GM12875 (cell line): ENCODE results near the gene AADACL2.

Experiments
- H3K4me3 ChIP-seq: one replicate; pipeline ENCODE4 v1.5.1; 2011; ENCODE audit warnings: low read depth, low read length, control low read depth
- TF ChIP-seq, protein P1 (sequence below): IDR thresholded peaks from 2 replicates; pipeline ENCODE4 v1.5.1; 2011; ENCODE audit warnings: low read depth, mild to moderate bottlenecking, control low read depth, inconsistent platforms, low read length, moderate library complexity, borderline replicate concordance; ENCODE audit not compliant: insufficient read depth

Gene AADACL2

DNA sequence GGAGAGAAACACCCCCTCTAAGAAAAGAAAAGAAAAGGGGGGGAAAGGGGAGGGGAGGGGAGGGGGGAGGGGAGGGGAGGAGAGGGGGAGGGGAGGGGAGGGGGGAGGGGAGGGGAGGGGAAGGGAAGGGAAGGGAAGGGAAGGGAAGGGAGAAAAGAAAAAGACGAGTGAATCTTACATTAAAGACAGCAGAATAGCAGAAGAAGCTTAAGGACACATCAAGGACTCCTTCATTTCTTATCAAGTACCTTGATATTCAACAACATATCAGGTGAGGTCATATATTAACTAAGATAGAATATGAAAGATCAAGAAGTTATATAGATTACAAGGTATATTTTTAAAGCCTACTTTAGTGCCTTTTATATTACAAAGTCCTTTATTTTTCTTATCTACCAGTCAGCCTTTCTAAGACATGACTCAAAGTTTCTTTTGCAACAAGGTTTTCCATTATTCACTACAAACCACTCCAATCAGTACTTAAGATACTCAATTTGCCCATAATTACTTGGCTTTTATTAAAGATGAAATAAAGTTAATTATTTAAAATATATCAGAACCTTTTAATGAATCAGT lies 62.5 kb downstream of the AADACL2 start:
- TF ChIP-seq, protein P1, sequence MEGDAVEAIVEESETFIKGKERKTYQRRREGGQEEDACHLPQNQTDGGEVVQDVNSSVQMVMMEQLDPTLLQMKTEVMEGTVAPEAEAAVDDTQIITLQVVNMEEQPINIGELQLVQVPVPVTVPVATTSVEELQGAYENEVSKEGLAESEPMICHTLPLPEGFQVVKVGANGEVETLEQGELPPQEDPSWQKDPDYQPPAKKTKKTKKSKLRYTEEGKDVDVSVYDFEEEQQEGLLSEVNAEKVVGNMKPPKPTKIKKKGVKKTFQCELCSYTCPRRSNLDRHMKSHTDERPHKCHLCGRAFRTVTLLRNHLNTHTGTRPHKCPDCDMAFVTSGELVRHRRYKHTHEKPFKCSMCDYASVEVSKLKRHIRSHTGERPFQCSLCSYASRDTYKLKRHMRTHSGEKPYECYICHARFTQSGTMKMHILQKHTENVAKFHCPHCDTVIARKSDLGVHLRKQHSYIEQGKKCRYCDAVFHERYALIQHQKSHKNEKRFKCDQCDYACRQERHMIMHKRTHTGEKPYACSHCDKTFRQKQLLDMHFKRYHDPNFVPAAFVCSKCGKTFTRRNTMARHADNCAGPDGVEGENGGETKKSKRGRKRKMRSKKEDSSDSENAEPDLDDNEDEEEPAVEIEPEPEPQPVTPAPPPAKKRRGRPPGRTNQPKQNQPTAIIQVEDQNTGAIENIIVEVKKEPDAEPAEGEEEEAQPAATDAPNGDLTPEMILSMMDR = no peak
- no peak overlapping the region for H3K4me3 ChIP-seq

DNA sequence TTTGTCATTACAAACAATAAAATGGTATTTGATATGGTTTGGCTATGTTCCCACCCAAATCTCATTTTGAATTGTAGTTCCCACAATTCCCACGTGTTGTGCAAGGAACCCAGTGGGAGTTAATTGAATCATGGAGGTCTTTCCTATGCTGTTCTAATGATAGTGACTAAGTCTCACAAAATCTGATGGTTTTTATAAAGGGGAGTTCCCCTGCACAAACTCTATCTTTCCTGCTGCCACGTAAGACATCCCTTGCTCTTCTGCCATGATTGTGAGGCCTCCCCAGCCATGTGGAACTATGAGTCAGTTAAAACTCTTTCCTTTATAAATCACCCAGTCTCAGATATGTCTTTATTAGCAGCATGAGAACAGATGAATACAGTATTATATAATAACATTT lies 64.7 kb downstream of the AADACL2 start:
- no peak overlapping the region for H3K4me3 ChIP-seq
- TF ChIP-seq, protein P1 = no peak

DNA sequence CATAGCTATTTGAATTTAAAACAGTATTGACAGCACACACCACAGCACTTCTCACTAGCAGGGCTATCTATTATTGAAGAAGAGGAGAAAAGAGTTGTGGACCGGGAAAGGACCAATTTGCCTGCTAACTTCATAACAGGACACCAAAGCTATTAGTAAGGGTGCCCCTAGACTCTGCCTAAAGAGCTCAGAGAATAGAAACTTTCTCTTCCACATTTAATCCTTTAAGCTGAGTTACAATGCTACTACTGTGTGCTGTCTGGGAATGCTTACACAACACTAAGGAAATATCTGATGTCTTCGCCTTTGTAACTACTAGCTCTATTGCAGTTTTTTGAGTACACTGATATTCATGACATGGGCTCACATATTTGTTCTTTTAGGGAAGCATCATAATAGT lies 66.7 kb downstream of the AADACL2 start:
- no peak overlapping the region for H3K4me3 ChIP-seq
- TF ChIP-seq, protein P1 = no peak

DNA sequence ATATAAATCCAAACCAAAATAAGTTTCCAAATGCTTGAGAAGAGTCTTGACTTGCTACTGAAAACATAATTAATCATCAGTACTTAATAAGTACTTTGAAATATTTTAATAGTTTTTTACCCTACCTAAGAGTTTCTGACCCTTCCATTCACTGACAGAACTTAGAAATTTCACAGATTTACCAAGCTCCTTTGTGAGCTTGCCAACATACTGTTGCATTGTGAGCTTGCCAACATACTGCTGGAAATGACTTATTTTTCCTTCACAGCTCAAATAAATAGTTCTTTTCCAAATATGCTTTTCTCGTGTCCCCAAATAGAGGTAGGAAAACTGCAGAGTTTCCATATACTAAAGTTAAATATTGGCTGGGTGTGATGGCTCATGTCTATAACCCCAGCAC lies 70.5 kb downstream of the AADACL2 start:
- TF ChIP-seq, protein P1 = no peak
- no peak overlapping the region for H3K4me3 ChIP-seq

DNA sequence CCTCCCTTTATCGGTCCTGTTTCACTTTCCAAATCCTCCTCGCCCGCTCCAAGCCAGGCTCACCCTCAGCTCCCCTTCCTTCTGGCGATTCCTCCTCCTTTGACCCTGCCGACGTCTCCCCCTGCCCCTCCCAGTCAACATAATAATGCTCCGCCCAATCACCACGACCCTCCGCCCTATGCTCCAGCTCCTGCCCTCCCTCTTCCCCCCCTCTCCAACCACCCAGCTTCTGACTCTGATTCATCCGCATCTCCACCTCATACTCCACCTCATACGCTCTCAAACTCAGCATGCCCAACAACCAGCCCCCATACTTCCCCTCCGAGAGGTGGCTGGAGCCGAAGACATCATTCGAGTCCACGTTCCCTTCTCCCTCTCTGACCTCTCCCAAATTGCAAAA lies 73.1 kb downstream of the AADACL2 start:
- no peak overlapping the region for H3K4me3 ChIP-seq
- TF ChIP-seq, protein P1 = no peak
